IPS DF 19.7 (cell line): ENCODE results near the gene C10orf62.

Experiments used
- DNase-seq: peaks from one replicate; pipeline ENCODE4 v3.0.0-alpha.2; 2013; ENCODE audit warnings: low read depth, low spot score

The C10orf62 gene

GRCh38 chr10:97584798-97585438 is 4.6 kb upstream of the C10orf62 start:
- no peak for DNase-seq

- no peak for DNase-seq
These were observed 4.1 kb upstream of the C10orf62 start for GRCh38 chr10:97585439-97585811.

DNA sequence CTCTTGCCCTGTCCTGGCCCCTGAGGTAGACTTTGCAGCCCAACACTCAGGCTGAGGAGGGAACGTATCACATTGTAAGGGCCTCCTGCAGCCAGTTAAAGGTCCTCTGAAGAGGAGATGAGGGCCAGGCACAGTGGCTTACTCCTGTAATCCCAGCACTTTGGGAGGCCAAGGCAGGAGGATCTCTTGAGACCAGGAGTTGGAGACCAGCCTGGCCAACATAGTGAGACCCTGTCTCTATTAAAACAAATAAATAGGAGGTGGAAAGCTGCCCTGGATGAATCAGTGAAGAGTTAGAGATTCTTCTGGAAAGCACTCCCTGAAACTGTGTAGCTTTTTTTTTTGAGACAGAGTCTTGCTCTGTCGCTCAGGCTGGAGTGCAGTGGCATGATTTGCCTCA is 2.3 kb upstream of the C10orf62 start:
- DNase-seq: no peak

DNA sequence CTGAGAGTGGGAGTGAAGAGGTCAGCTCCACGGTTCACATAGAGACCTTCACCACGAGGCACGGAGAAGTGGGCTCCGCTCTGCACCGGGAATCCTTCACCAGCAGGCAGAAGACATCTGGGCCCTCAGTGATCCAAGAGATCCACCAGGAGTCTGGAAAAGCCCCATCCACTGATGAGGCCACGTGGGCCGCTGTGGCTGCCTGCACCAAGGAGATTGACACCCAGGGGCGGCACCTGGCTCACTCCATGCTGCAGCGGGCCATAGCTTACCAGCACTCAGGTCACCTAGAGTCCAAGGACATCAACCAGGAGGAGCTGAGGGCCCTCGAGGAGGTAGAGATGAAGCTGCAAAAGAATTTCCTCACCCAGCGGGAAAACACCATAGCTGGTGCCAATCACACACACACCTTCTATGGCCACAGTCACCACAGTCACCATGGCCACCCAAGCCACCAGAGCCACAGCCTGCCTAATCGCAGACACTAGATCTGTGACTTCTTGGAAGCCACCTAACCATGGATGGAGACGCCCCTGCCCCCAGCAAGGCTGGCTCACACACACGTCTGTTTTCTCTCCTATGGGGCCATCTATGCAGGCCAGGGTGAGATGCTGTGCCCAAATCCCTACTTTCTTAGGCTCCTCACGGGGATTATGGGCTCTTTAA is 694 bp downstream of the C10orf62 start:
- DNase-seq: no peak

DNA sequence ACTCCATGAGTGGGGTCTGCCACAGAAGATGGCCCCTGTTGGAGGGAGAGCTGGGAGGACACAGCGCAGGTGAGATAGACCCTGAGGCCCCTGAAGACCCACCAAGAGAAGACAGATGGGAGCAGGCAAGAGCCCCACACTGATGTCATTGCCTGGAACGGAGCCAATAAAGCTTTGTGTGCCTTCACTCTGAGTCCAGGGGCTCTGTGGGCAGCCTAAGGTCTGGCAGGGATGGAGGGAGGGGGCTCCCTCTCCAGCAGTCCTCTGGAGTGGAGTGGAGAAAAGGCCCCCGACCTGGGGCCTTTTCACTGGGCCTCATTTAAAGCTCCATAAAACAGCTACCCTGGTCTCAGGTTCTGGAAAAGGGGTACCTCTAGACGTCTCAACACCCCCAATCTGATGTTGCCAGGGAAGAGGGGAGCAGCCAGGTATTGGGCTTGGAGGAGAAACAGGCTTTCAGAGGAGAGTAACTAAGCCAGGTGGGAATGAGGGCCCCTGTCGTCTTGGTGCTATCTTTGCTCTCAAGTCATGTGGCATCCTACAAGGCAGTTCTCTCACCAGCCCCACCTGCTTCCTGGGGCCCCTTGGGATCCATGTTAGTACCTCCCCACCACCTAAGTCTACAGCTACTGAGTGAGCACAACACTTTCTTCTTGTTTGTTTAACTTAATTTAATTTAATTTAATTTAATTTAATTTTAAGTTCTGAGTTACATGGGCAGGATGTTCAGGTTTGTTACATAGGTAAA is 1.4 kb downstream of the C10orf62 start:
- DNase-seq: no peak

DNA sequence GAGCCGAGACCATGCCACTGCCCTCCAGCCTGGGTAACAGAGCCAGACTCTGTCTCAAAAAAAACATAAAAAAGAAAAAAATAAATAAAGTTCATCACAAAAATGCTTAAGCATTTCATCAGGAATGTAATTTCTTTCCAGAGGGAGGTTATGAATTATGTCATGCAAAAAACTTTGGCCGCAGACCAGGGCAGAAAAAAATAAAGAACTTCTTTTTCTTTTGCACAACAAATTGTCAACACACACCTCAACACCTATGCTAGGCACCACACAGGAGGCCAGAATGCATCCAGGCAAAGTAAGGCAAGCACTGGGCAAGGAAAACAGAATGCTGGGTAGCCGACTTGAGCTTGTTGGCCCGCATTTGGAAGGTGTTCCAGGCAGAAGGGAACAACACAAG is 3.9 kb downstream of the C10orf62 start:
- no peak for DNase-seq

DNA sequence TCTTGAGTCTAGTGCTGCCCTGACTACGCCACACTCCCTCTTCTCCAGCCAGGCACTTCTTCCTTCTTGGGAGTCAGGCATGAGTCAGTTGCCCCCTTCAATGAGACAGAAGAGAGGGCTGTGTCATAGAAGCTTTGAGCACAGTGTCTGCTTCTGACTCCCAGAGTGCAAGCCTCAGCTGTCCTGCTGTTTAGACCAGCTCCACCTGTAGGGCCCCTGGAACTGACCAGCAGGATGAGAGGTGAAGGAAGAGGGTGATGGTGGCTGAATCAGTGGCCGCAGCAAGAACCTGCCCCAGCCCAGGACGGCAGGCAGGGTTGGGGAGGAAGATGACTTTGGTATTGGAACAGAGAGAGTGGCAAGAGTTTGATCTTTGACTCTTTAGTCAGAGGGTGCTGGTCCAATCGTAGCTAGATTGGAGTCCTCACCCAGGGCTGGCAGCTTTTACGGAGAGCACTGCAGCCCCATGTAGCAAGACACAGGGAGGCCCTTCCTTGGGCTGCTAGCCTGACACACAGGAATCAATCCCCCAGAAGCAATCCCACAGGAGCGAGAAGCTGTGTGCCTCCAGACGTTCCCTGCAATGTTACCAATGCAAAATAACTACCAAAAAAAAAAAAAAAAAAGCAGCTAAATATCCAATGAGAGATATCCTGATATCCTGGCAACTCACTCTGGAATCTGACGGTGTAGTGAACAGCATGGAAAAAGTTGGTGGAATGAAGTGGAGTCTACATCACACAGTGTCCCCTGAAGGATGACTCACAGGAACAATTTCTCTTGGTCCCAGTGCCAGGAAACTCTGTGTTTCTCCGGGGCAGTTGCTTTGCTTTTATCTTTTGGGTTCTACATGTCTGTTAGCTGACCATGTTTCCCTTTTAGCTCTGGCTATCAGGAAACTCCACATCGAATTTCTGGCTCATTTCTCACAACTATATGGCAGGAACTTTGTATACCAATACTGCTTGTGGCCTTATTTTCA is 6.9 kb downstream of the C10orf62 start:
- DNase-seq: no peak

DNA sequence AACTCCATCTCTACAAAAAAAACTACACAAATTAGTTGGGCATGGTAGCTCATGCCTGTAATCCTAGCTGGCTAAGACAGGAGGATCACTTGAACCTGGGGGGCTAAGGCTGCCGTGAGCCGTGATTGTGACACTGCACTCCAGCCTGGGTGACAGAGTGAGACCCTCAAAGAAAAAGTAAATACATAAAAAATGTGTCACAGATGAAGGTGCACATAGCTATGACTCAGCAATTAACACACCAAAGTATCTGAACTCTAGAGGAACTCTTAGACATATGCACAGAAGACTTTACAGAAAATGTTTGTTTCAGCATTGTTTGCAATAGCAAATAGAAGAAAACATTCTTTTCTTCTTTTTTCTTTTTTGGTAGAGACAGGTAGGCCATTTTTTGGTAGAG is 8.3 kb downstream of the C10orf62 start:
- no peak for DNase-seq

- DNase-seq: no peak
These were observed 9.1 kb downstream of the C10orf62 start for GRCh38 chr10:97598407-97599271.

DNA sequence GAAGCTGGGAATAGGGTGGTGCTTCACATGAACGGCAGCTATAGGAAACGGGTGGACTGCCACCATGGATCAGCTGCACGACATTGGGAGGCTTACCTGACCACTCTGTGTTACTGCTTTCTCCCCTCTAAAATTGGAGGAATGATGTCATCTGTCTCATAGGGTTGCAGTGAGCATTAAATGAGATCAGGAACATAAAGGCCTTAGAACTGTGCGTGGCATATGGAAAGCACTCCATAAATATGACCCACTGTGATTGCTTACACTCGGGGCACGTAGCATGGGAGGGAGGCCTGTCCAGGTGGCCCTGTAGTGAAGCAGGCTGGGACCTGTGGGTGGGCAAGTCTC is 9.7 kb downstream of the C10orf62 start:
- no peak for DNase-seq

DNA sequence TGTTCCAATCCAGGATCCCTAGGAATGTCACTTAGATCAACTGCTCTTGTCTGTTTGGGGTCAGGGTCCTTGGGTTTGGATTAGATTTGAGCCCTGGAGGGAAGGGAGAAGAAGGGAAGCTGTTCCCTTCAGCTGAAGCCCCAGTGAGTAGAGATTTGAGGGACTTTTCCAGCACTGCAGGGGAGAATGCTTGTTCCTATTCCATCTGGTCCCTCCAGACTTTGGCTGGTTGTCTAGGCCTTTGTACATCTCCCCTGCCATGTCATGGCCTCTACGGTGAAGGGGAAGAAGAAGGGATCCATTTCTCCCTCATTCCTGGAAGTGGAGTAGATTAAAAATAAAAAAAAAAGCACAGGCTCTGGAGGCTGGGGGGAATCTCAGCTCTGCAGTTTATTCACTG is 11.1 kb downstream of the C10orf62 start:
- DNase-seq: no peak

GRCh38 chr10:97601268-97602215 is 12.0 kb downstream of the C10orf62 start:
- no peak for DNase-seq

GRCh38 chr10:97607095-97607636 is 17.6 kb downstream of the C10orf62 start:
- DNase-seq: no peak

DNA sequence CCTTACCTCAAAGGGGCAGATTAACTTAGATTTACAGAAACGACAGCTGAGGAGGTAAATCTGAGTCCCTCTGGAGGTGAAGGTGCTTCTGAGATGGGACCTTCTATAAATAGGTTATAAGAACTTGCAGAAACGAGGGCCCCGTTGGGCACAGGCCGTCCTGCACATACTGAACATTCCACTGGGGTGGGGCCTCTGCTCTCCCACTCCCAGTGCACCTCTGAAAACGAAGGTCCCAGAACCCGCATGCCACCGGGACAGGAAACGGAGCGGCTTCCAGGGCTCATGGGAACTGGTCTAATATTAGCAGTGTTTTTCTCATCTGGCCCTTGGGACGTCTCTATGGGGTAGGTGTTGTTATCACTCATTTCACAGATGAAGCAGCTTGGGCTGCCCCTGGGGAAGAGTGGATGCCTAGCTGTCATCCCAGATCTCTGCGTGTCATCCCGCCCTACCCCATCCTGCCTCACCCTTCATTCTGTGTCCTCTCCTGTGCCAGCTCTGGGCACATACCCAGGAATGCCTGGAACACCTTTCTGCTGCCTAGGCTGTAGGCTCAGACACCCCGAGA is 19.6 kb downstream of the C10orf62 start:
- no peak for DNase-seq

DNA sequence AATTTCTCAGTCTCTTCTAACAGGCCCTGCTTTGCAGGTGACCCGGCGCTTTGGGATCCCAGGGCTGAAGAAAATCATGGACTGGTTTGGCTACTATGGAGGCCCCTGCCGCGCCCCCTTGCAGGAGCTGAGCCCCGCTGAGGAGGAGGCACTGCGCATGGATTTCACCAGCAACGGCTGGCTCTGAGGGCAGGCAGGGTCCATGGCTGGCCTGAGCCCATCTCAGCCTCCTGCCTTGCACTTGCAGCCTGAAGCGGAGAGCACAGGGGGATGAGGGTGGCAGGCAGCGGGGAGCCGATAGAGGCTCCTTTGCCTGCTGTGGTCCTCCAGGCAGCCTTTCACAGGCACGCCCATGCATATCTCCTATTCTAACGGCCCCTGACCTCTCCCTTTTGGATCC is 22.0 kb downstream of the C10orf62 start:
- DNase-seq: no peak

DNA sequence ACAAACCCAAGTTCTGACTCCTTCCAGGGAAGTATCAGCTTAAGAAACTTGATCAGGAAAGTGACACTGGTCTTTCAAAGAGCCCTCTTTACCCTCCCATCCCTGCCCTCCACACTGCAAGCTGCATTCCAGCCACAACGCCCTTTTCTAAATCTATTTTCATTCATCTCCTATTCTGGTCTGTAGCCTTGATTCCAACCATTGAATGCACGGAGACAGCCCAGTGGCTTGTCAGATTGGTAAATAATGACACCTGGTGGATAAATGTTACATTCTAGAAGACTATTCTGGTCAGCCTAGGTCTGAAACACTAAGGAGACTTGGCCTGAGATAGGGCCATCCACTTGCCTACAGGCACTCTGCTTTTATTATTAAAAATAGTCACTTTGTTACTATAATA is 22.9 kb downstream of the C10orf62 start:
- peak; percentile 25 for DNase-seq

GRCh38 chr10:97618285-97618684 is 28.8 kb downstream of the C10orf62 start:
- no peak for DNase-seq

DNA sequence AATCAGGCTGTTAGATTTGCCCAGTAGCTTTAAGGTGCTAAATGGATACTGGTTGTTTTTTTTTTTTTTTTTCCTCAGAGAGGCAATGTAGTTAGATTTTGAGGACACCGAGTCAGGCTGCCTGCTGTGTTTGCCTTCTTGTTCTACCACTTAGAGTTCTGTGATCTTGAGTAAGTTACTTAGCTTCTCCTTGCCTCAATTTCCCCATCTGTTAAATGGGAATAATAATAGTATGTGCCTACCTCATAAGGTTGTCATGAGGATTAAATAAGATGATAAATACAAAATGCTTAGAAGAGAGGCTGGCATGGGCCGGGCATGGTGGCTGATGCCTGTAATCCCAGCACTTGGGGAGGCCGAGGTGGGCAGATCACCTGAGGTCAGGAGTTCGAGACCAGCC is 29.2 kb downstream of the C10orf62 start:
- no peak for DNase-seq

DNA sequence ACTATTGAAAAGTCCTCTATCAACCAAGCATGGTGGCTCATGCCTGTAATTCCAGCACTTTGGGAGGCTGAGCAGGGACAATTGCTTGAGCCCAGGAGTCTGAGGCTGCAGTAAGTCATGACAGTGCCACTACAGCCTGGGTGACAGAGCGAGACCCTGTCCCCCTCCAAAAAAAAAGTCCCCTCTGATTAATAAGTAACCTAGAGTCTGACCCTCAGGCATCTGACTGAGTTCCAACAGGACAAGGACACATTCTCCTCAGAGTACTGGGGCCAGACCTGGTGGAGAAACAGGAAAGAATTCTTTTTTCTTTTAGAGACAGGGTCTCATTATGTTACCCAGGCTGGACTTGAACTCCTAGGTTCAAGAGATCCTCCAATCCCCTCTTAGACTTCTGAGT is 33.8 kb downstream of the C10orf62 start:
- no peak for DNase-seq
